ENCODE results near the gene PHACTR1.

PHACTR1 gene

GRCh38 chr6:13332349-13332706 is 615.8 kb downstream of the PHACTR1 start:
- no peak for DNase-seq

DNA sequence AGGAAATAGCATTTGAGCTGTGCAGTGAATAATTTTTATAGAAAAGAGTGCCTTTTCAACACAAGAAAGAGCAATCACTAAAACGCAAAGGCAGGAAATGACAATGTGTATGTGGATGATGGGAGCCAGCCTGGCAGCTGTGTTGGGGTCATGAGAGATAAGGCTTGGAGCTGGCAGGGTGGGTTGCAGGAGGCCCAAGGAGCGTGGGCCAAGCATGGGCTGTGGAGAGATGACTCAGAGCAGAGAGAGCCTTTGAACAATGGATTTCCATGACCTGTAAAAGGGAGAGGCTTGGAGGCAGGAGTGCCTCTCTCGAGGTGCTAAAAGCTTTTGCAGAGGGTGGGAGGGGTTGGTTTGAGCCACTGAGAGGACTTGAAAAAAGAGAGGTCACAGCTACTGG is 618.4 kb downstream of the PHACTR1 start:
- no peak for DNase-seq

DNA sequence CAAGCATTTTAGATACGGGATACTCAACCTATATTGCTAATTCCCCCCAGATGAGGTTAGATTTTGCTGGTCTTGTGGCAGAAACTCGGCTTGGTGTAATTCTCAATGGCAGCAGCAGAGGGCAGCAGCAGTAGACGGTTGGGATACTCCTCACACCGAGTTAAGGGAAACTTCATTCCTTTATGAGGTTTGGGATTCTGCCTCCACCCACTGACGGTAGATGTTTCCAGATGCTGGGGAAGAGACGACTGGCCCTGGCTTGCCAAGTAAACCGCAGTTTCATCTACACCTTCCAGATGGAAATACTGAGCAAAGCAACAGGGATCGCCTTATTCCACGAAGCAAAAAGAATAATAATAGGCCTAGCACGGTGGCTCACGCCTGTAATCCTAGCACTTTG is 620.0 kb downstream of the PHACTR1 start:
- DNase-seq, result peak; percentile 71 to 87 (median 79)

GRCh38 chr6:13338038-13338437 is 621.5 kb downstream of the PHACTR1 start:
- DNase-seq, result peak; percentile 53 to 56 (median 53)
